GM18909 (cell line): ENCODE results near the gene MAN1A1.
"Not testable (repeated sequence)": the region's sequence is repeated elsewhere in the genome, so short reads cannot be mapped to it uniquely, and the experiment has no call there.

Experiments
- ATAC-seq: cut with Tn5 transposase; IDR thresholded peaks from one replicate; pipeline ENCODE4 v1.9.1; 2021; ENCODE audit warnings: mild to moderate bottlenecking; ENCODE audit not compliant: unreplicated experiment, poor library complexity

MAN1A1 gene

DNA sequence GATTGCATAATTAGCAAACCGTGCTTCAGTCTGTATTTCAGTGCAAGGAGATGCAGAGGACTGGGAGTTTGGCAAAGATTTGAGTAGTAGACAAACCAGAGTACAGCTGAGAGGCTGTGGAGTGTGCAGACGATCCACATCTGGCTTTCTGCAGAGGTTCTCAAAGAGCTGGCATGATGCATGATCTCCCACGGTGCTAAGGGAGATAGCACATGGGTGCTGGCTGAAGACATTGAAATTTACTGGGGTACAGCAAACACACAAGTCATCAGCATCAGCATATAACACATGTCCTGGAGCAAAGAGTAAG is 192.1 kb downstream of the MAN1A1 start:
- no peak for ATAC-seq

DNA sequence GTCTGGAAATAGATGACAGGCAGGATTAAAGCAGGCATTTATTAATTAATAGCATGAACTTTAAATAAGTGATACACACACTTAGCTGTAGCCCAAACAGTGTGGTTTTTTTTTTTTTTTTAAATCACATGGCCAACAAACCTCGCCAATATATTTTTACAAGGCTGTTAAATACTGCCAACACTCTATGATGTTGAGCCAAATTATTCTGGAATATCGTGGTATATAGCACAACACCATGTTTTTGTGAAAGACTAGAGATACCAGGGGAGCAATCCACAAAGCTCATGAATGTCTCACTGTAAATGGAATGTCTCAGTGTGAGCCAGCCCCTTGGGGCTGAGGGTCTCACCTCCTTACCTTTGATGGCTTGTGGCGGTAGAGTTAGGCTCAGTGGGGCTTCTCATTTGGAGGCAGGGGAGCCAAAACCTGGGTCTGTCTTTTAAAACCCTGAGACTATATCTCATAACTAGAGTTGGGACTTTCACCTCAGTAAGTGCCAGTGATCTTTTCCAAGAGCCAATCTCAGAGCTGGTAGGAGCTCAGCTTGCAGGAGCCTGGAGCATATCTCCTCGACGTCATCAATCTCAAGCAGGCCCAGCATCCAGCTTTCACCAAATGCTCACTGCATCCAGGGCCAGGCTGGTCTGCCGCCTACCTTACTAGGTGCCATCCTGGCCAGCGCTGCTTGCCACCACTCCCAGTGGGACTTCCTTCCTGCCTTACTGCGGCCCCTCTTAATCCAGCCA is 192.6 kb downstream of the MAN1A1 start:
- no peak for ATAC-seq

DNA sequence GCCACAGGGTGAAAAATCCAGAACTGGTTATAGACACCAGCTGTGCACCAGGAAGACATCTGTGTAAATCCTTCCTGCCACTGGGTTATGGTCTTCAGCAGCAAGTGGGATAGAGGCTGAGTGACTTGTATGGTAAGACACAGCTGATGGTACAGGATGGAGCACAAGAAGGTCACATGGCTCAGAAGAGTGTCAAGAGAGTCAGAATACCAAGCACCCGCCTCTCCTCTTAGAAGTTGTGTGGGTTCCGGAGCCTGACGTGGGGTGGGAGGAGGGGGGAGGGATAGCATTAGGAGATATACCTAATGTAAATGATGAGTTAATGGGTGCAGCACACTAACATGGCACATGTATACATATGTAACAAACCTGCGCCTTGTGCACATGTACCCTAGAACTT is 193.5 kb downstream of the MAN1A1 start:
- not testable (repeated sequence) for ATAC-seq

DNA sequence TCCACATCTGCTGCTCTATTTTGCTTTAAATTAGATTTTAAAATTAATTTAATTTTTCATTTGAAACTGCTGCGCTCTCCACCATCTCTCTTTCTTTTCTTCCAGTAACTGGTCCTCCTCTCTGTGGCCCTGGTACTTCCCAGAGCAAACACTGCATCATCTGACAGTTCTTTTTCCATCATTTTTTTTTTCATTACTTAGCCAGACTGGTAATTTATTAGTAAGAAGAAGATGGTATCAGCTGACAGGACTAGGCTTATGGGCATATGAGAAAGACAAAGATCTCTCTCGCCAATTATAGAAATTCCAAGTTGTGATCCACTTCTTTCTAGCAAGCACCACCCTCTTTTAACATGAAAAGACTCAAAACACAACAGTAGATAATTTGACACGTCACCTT is 197.4 kb downstream of the MAN1A1 start:
- ATAC-seq: no peak

DNA sequence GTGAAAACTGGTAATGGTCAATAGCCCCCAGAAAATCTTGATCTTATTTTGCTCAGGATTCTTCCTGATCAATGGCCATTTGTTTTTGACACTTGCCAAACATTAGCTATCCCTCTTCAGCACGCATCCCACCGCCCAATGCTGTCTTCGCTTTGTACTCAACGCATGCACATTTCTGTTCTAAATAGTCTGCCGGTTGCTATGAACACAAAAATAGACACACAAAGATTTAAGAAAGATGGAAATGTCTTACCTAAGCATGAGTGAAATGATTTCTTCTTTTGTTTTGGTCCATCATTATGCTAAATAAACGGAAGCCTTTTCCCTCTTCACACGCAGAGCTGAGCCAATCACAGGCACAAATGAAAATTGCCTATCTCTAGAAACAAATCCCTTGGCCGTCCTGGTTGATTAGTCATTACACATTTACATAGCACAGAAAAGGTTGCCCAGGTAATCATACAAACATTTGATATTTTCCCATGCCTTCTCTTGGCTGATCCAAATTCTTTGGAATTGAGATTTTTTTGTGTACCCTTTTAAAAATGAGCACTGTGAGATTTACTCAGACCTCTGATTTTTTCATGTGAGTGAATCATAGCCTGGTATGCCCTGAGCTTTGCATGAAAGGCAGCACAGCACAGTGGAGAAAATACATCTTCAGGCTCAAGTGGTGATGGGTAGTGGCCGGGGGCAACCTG is 200.6 kb downstream of the MAN1A1 start:
- ATAC-seq: no peak

DNA sequence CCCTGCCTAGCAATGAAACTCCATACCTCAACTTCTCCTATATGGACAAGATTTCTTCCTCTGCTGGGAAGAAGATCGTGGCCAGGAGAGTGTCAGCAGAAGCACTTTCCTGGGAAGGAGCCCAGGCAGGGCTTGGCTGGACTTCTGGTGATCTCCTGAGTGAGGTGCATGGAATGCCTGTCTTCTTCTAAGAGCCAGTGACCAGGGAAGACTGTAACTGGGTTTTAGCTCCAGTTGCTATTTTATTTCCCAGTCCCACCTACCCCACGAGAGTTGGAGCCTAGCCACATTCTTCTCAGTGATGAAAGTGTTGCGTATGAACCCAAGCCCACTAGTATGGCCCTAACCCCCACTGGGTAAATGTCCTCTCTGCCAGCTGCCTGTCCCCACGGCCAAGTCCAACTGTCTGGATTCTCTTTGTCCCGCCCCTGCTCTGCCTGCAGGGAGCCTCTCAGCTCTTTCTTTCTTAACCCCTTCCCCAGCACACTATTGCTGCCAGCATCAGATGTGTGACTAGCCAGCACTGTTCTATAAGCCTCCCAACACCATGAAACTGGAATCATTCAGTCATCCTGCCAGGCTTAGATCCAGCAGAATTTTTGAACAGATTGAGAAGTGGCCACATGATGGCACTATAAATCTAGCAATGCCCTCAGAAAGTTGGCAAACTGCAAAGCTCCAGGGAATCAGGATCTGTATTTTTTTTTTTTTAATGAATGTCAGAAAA is 201.3 kb downstream of the MAN1A1 start:
- no peak for ATAC-seq

DNA sequence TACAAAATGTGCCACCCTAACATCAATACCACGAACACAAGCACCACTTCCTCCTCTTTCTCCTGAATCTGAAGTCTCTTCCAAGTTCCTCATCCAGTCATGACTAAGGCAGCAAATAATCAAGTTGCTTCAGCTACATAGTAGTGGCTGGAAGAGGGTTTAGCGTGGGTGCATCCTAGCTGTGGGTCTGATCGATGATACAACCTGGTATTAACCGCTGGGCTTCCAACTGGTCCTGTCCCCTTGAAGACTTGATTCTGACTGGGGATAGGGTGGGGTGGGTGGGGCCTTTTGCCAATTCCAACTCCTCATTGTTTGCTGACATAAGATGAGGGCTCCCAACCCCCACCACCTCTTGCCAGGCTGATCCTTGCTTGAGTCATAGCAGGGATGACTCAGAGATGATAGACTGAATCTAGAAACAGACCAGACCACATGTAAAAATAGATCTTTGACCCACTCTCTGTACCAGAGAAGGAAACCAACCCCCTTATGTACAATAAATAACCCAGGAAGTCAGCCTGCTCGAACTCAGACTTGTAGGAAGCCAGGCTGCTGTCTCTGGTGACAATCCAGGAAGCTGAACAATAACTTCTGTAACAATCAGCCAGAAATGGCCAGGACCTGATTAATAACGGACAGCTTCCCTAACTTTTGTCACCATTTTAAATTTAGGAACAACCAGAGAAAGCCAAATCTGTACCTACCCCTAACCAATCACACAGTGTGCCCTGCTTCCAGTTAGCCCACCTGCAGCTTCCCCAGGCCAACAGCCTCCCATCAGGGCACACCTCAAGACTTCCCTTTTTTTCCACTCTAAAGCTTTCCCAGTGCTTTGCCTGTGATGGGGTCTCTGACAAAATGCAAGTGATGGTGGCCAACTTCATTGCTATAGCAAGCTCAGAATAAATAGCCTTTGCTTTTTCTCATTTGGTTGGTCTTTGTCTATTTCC is 202.2 kb downstream of the MAN1A1 start:
- peak; percentile 98 for ATAC-seq

DNA sequence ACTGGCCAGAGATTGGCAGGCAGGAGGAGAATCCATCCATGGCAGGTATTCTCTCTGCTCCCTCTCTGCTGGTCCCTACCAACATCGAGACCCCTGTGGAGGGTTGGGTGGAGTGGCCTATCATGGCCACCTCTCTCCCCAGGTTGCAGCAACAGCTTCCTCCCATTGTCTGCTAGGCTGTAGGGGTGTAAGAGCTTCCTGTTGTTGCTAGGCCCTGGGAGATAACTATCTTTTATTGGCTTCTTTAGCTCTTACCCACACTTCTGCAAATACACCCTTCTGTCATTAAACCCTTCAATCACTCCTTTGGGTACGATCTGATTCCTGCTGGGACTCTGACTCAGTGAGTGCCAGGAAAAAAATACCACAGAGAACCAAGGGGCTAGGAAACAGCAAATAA is 204.4 kb downstream of the MAN1A1 start:
- ATAC-seq: no peak

DNA sequence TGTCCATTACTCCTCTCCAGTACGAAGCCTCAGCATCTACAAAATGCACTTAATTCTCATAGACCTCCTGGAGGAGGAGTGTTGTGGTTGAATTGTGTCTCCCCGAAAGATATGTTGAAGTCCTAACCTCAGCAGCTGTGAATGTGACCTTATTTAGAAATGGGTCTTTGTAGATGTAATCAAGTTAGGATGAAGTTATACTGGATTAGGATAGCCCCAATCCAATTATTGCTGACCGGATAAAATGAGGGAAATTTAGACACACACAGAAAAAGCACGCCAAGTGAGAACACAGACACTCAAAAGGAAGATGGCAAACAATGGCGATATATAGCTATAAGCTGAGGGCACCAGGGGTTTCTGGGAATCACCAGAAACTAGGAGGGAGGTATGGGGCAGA is 206.9 kb downstream of the MAN1A1 start:
- ATAC-seq: no peak

DNA sequence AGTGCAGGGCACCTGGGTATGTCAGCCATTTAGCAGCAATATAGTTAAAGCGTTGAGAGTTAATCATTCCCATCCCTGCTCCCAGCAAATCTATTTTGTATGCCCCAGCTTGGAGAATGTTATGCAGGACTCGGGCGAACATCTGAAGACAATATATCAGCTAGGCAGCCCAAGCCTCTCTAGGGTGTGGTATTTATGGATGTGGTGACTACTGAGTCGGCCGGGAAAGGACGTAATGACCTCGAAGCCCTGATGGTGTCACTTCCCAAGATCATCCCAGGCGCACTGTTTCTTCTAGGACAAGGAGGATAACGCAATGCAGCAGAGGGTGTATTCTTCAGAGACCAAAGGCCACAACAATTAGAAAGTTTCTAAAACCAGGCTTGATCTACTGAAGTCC is 207.5 kb downstream of the MAN1A1 start:
- ATAC-seq: no peak

DNA sequence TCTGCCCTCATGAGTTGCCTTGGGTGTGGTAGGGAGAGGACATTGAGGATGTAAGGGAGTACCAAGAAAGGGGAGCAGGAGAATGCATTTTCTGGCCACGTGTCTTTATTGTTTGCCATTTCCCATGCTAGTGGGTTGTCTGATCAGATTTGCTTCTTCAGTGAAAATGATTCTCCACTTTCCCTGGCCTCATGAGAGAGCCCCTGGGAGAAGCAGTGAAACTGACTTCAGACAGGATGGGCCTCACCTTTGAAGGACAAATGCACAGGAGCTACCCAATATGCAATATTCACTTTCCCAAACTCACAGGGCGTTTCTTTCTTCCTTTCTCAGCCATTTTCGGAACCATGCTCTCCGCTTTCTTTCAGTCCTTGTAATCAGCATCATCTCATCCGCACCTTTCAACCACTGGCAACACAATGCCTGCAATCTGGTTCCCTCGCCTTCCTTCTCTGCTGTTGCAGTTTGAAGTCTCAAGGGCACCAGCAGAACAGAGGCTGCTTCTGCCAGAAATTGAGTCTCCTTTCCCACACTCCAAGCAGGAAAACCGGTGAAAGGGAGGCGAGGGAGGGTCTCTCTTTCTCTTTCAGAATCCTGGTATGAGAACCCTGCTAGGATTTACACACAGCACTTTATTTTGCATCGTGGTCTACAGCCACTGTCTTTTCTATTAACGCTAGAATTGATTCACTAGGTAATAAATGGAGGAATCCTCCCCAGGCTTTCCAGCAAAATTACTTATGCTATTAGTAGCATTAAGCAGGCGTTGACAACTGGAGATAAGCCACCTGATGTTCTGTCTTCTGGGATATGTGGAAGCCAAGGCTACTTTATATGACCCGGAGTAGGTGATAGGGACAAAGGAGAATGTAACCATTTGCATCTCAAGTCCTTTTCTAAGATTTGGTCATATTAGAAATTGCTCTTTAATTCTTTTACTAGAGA is 209.1 kb downstream of the MAN1A1 start:
- no peak for ATAC-seq

DNA sequence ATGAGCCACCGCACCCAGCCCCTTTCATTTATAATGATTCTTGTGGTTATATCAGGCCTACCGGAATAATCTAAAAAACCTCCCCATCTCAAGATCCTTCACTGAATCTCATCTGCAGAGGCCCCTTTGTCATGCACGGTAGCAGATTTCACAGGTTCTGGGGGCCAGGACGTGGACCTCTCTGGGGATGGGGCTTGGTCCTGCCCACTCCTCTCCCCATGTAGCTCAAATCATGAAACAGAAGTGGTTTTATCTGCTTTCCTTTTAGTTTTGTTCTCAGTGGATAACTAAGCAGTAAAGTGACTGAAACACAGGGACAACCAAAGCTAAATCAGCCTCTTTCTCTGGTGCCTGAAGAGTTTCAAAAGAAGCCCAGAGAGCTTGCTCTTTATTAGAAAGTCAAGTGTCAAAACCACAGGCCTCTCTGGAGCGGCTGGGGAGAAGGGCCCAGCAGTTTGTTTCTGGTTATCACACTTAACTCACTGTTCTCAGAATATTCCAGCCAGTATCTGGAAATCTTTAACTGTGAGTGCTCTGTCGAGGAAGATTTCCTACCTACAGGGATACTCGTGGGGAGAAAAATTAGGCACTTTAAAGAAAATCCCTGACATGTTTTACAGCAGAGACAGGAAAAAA is 210.5 kb downstream of the MAN1A1 start:
- ATAC-seq: peak; percentile 77

DNA sequence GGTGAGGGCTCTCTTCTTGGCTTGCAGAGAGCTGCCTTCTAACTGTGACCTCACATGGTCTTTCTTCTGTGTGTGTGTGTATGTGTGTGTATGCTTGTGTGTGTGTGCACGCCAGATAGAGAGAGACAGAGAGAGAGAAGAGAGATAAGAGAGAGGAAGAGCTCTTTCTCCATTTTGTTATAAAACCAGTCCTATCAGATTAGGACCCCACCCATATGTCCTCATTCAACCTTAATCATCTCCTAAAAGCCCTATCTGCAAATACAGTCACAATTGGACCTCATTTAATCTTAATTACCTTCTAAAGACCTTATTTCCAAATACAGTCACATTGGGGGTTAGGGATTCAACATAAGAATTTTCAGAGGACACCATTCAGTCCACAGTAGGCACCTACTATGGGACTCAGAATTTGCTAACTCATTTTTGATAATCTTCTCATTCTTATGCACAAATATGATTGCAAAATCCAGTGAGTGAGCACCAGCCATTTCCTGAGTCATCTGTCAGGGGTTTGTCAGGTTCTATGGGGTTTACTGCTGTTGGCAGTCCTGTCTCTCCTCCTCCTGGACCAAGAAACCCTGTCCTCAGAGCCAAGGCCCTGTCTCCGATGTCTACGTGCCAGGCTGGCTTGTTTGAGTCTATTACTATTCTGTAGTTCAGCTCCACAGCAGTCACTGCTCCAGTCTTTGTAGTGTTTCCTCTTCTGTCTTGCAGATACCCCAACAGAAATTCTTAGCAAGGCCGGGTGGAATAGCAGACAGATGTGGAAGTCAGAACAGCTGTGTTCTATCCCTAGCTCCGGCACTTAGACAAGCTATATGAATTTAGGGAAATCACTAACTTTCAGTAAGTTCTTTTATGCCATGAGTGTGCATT is 212.1 kb downstream of the MAN1A1 start:
- ATAC-seq: no peak

DNA sequence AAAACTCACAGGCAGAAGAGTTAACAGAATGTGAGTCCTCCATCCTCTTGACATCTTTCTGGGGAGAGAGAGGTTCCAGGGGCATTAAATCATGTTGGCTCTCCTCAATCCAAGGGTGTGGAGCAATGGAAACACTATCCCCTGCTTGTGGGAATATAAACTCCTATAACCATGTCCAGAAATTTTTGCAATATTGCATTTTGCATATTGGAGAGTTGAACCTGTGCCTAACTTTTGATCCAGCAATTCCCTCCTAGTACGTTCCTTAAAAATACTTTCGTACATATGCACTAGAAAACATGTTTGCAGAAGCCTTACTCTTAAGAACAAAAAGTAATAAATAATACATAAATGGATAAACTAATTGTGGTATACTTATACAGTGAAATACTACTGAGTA is 214.8 kb downstream of the MAN1A1 start:
- ATAC-seq: no peak

DNA sequence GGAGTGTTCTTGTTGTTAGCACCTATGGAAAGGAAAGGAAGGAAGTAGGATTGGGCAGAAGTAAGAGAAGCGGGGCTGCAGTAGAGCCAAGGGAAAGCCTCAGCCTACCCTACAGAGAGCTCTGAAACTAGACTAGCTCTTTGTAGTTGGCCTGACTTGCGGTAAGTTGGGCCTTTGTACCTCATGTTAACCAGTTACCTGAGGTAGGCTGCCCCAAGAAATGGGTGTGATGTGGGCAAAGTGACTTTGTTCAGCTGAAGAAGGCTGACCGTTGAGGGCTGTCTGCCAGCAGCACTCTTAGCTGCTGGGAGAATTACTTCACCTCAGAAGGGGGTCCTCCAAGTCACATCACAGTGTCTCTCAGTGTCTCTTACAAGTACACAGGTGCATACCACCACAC is 216.2 kb downstream of the MAN1A1 start:
- no peak for ATAC-seq

DNA sequence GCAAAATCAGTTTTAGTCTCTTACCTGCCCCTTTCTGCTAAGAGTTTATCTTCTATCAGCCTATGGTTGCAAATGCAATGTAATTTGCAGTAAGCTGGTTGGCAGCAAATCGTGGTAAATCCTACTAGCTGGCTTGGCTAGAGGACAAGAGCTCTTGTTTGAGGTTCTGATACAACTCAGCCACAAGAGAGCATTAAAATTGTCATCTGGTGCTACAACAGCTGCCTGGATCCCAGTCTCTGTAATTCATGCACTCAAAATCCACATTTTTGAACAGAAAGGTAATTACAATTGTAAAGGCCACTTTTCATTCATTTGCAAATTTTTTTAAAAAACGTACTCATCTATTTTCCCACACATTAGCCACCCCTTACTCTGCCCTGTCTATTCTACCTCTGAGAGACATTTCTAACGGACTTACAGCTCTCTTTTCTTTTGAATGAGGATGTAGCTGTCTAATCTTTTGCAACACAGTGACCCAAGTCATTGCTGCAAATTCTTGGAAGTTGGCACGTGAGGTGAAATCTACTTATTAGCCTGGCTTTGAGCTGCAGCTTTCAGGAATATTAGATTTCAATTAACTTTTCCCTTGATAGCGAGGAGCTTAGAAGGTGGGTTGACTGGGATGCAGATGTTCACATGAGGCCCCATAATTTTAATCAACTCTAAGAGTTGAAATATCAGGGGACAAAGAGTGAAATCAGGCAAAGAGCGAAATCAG is 217.1 kb downstream of the MAN1A1 start:
- no peak for ATAC-seq

DNA sequence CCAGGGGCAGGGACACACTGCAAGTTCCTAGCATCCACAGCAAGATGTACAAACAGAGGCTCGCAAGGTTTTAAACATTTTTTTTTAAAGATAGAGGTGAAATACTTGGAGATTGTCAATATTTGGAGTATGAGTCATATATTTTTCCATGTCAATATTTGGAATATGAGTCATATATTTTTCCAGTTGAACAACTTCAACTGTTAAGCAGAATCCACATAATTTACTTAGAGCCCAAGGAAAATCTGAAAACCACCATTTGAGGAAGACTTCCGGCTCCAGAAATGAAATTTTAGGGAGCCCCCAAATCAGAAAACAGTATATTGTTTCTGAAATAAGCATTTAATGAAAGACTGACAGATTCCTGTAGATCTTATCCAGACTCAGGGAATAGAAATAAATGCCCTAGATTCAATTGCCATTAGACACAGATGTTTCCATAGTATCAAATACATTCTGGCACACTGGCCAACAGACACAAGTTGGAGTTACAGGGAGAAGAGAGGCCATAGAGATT is 219.5 kb downstream of the MAN1A1 start:
- no peak for ATAC-seq
